A549 (cell line): ENCODE results near the gene AKR1E2. TPM values are rescaled to one million over a fixed set of nuclear protein-coding genes. Genes with fewer than 3 reads are reported as not detected.

Experiments
- ATAC-seq, 2 experiments: fragments of 200-7000 bp in 1 of 2; fragments of >200 bp in 1 of 2; cut with Nextera tagmentation in 1 of 2; cut with Tn5 transposase in 1 of 2; 3 replicates each; pipeline versions ENCODE4 v1.8.0 to v1.9.1; 2018 to 2020; ENCODE audit warnings: mild to moderate bottlenecking in 1 of 2, moderate library complexity in 1 of 2
- CTCF ChIA-PET: fragments of 300-600 bp; sonication (Branson Sonifier 250); formaldehyde crosslinking; extraction: SDS; loops from one replicate; lab custom pipeline; 2021; ENCODE audit warnings: antibody characterized with exemption, inconsistent platforms; lab: Yijun Ruan, JAX
- POLR2A ChIA-PET: fragments of 350-600 bp; formaldehyde crosslinking; extraction: SDS; loops from one replicate; lab custom pipeline; 2021; ENCODE audit warnings: antibody characterized with exemption, inconsistent platforms; lab: Yijun Ruan, JAX
- DNase-seq, 2 experiments: peaks; one replicate each; pipeline versions ENCODE4 v3.0.0 to v3.0.0-alpha.2; 2011 to 2016; ENCODE audit warnings: low read depth in 1 of 2, low spot score in 1 of 2
- FAIRE-seq: peaks from 2 replicates; lab custom pipeline; 2011; peaks lifted over from hg19 to GRCh38; lab: Jason Lieb, UNC
- H3K27ac ChIP-seq, 2 experiments: fragments of >200 bp; sonication (Bioruptor Twin); formaldehyde crosslinking; 3 replicates each; pipeline ENCODE4 v1.5.1; 2016 to 2017
- H3K4me1 ChIP-seq: fragments of >200 bp; sonication (Bioruptor Twin); formaldehyde crosslinking; 3 replicates; pipeline ENCODE4 v1.6.1; 2016
- H3K4me2 ChIP-seq: fragments of >200 bp; sonication (Bioruptor Twin); formaldehyde crosslinking; 3 replicates; pipeline ENCODE4 v1.6.1; 2016
- H3K4me3 ChIP-seq: fragments of >200 bp; sonication (Bioruptor Twin); formaldehyde crosslinking; 3 replicates; pipeline ENCODE4 v1.5.1; 2016
- H3K9me3 ChIP-seq: fragments of >200 bp; sonication (Bioruptor Twin); formaldehyde crosslinking; 3 replicates; pipeline ENCODE4 v1.6.1; 2016
- ATOH8 ChIP-seq: fragments of 250-450 bp; sonication (Bioruptor Pico); IDR thresholded peaks from 2 replicates; pipeline ENCODE4 v1.5.0; 2020; ENCODE audit warnings: low read depth, mild to moderate bottlenecking, moderate library complexity
- CBX2 ChIP-seq: fragments of 200-600 bp; sonication (generic); IDR thresholded peaks from 2 replicates; pipeline ENCODE4 v1.6.1; 2016; ENCODE audit warnings: low read depth, mild to moderate bottlenecking, borderline replicate concordance
- CHD2 ChIP-seq: fragments of 150-350 bp; IDR thresholded peaks from 2 replicates; pipeline ENCODE4 v1.6.1; 2014; ENCODE audit warnings: low read length; ENCODE audit not compliant: partially characterized antibody
- CHD4 ChIP-seq: fragments of 200-600 bp; sonication (generic); IDR thresholded peaks from 2 replicates; pipeline ENCODE4 v1.6.1; 2016; ENCODE audit warnings: antibody characterized with exemption, mild to moderate bottlenecking, borderline replicate concordance
- E2F6 ChIP-seq: IDR thresholded peaks from 2 replicates; pipeline ENCODE4 v1.6.1; 2012; ENCODE audit warnings: low read depth, borderline replicate concordance
- EHMT2 ChIP-seq: fragments of 200-600 bp; sonication (generic); IDR thresholded peaks from 2 replicates; pipeline ENCODE4 v1.6.1; 2016; ENCODE audit warnings: antibody characterized with exemption, low read depth, mild to moderate bottlenecking, moderate library complexity
- EP300 ChIP-seq, 2 experiments: fragments of >200 bp; sonication (Bioruptor Twin); formaldehyde crosslinking; IDR thresholded peaks; 2 replicates in 1 of 2; 3 replicates in 1 of 2; pipeline ENCODE4 v1.6.1; 2016 to 2017
- ESRRA ChIP-seq: fragments of 150-350 bp; IDR thresholded peaks from 2 replicates; pipeline ENCODE4 v1.6.1; 2014; ENCODE audit warnings: mild to moderate bottlenecking, low read length, borderline replicate concordance
- FOSB ChIP-seq: fragments of 250-450 bp; sonication (Bioruptor Pico); IDR thresholded peaks from 2 replicates; pipeline ENCODE4 v1.5.0; 2020; ENCODE audit warnings: mild to moderate bottlenecking, moderate library complexity
- FOSL2 ChIP-seq, 2 experiments: fragments of 450-650 bp in 1 of 2; fragments of >200 bp in 1 of 2; sonication (Bioruptor Twin) in 1 of 2; formaldehyde crosslinking; IDR thresholded peaks; 2 replicates each; pipeline versions ENCODE4 v1.5.0 to v1.6.1; 2016 to 2020; ENCODE audit warnings: mild to moderate bottlenecking in 1 of 2, moderate library complexity in 1 of 2
- GATA3 ChIP-seq: IDR thresholded peaks from 2 replicates; pipeline ENCODE4 v1.6.1; 2012; ENCODE audit warnings: borderline replicate concordance
- HDAC2 ChIP-seq: fragments of 200-600 bp; sonication (generic); IDR thresholded peaks from 2 replicates; pipeline ENCODE4 v1.6.1; 2016
- HEYL ChIP-seq: fragments of 250-450 bp; sonication (Bioruptor Pico); IDR thresholded peaks from 2 replicates; pipeline ENCODE4 v1.8.0; 2021; ENCODE audit warnings: mild to moderate bottlenecking, moderate library complexity
- HOXA7 ChIP-seq: fragments of 250-450 bp; sonication (Bioruptor Pico); IDR thresholded peaks from 2 replicates; pipeline ENCODE4 v1.5.0; 2020; ENCODE audit warnings: mild to moderate bottlenecking, moderate library complexity
- HOXB13 ChIP-seq: fragments of 250-450 bp; sonication (Bioruptor Pico); IDR thresholded peaks from 2 replicates; pipeline ENCODE4 v1.5.0; 2020; ENCODE audit warnings: low read depth, mild to moderate bottlenecking, moderate library complexity
- JUNB ChIP-seq: fragments of >200 bp; sonication (Bioruptor Twin); formaldehyde crosslinking; IDR thresholded peaks from 2 replicates; pipeline ENCODE4 v1.6.1; 2016
- MAZ ChIP-seq: fragments of 150-350 bp; IDR thresholded peaks from 2 replicates; pipeline ENCODE4 v1.6.1; 2014; ENCODE audit warnings: antibody characterized with exemption, low read depth, low read length, borderline replicate concordance
- NFE2L2 ChIP-seq: fragments of 150-350 bp; conservative IDR thresholded peaks from 2 replicates; pipeline ENCODE4 v1.6.1; 2014; ENCODE audit warnings: low read length
- POLR2A ChIP-seq: IDR thresholded peaks from 2 replicates; pipeline ENCODE4 v1.6.1; 2012; ENCODE audit warnings: mild to moderate bottlenecking, low read length
- RAD21 ChIP-seq, 2 experiments: fragments of >200 bp in 1 of 2; sonication (Bioruptor Twin) in 1 of 2; formaldehyde crosslinking in 1 of 2; IDR thresholded peaks in 1 of 2; conservative IDR thresholded peaks in 1 of 2; 2 replicates in 1 of 2; 3 replicates in 1 of 2; pipeline ENCODE4 v1.6.1; 2012 to 2018; ENCODE audit warnings: inconsistent platforms in 1 of 2
- RARB ChIP-seq: fragments of 250-450 bp; sonication (Bioruptor Pico); IDR thresholded peaks from 2 replicates; pipeline ENCODE4 v1.8.0; 2021; ENCODE audit warnings: mild to moderate bottlenecking, moderate library complexity
- RCOR1 ChIP-seq: fragments of 150-350 bp; IDR thresholded peaks from 2 replicates; pipeline ENCODE4 v1.6.1; 2014; ENCODE audit warnings: antibody characterized with exemption, low read length, low read depth
- SREBF2 ChIP-seq: fragments of 450-650 bp; IDR thresholded peaks from 2 replicates; pipeline ENCODE4 v1.6.1; 2014; ENCODE audit warnings: mild to moderate bottlenecking, moderate library complexity
- ZC3H11A ChIP-seq: fragments of 450-650 bp; IDR thresholded peaks from 2 replicates; pipeline ENCODE4 v1.6.1; 2014; ENCODE audit warnings: antibody characterized with exemption, mild to moderate bottlenecking
- ZFP36 ChIP-seq: fragments of 450-650 bp; IDR thresholded peaks from 2 replicates; pipeline ENCODE4 v1.6.1; 2014; ENCODE audit warnings: borderline replicate concordance; ENCODE audit not compliant: partially characterized antibody
- ZSCAN20 ChIP-seq: fragments of 250-450 bp; sonication (Bioruptor Pico); IDR thresholded peaks from 2 replicates; pipeline ENCODE4 v1.8.0; 2022; ENCODE audit warnings: mild to moderate bottlenecking, moderate library complexity
- WGBS: methylation state at CpG from one replicate; pipeline ENCODE4 v1.1.6; 2017; ENCODE audit errors: missing lambda C conversion rate; 5-methylcytosine and 5-hydroxymethylcytosine counted together
- polyA plus RNA-seq, 4 experiments: library from polyadenylated mRNA; depleted of rRNA in 3 of 4; stranded (reverse); fragments of >200 nt; fragmentation: RNase III in 1 of 4; extraction: RNeasy Plus Mini Kit Qiagen cat#74134 plus additional on column Dnase treatment in 1 of 4; gene quantifications; 2 replicates in 3 of 4; 3 replicates in 1 of 4; pipeline ENCODE4 v1.2.3, GENCODE V29; 2011 to 2017
- TF ChIP-seq, protein P1 (sequence below): fragments of 150-350 bp; IDR thresholded peaks from 2 replicates; pipeline ENCODE4 v1.6.1; 2014; ENCODE audit warnings: low read depth, mild to moderate bottlenecking, low read length
- TF ChIP-seq, protein P2 (sequence below): fragments of 250-450 bp; sonication (Bioruptor Pico); IDR thresholded peaks from 2 replicates; pipeline ENCODE4 v1.5.0; 2021; ENCODE audit warnings: mild to moderate bottlenecking, moderate library complexity, borderline replicate concordance

Gene AKR1E2
- polyA plus RNA-seq, 2 of the 4 experiments (the other 2 are of a cell fraction): 11.2 to 17.5 TPM

GRCh38 chr10:4851176-4851575 is 25.2 kb downstream of the AKR1E2 start:
- POLR2A ChIA-PET: interaction anchor here (1.6 to 4.3 kb wide), 2 partner anchors 132 to 243 kb away, joined by 3 to 55 read pairs; partner anchors contain the start of gene AKR1C3
- TF ChIP-seq HEYL (CRISPR knock-in tag): no peak
- no peak for TF ChIP-seq RAD21 (conservative IDR thresholded peaks at IDR 0.05 in 1 of 2, IDR thresholded peaks at IDR 0.05 in 1 of 2)
- TF ChIP-seq MAZ: no peak
- no peak for TF ChIP-seq ZC3H11A
- no peak for TF ChIP-seq ZSCAN20 (CRISPR knock-in tag)
- TF ChIP-seq EHMT2: no peak
- TF ChIP-seq HDAC2: no peak
- no peak for TF ChIP-seq E2F6
- TF ChIP-seq, protein P1, sequence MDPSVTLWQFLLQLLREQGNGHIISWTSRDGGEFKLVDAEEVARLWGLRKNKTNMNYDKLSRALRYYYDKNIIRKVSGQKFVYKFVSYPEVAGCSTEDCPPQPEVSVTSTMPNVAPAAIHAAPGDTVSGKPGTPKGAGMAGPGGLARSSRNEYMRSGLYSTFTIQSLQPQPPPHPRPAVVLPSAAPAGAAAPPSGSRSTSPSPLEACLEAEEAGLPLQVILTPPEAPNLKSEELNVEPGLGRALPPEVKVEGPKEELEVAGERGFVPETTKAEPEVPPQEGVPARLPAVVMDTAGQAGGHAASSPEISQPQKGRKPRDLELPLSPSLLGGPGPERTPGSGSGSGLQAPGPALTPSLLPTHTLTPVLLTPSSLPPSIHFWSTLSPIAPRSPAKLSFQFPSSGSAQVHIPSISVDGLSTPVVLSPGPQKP: no peak
- TF ChIP-seq HOXA7 (CRISPR knock-in tag): no peak
- TF ChIP-seq NFE2L2: no peak
- no peak for TF ChIP-seq ATOH8 (CRISPR knock-in tag)
- no peak for TF ChIP-seq RARB (CRISPR knock-in tag)
- TF ChIP-seq CHD2: no peak
- no peak for TF ChIP-seq CHD4
- no peak for TF ChIP-seq ESRRA
- Histone ChIP-seq H3K9me3 (no peaks in the 10 kb centered on the region), H3K4me2 (no peak overlapping the region), H3K4me1 (peaks cover 60% of the 10 kb centered on the region), H3K27ac (peak overlapping the region; percentile 91 to 95), H3K4me3 (no peak overlapping the region)
- DNase-seq: no peak
- CTCF ChIA-PET: interaction anchor here (0.8 to 7.2 kb wide), 17 partner anchors 9 to 773 kb away, joined by 3 to 153 read pairs (median 21); partner anchors contain the start of genes AKR1C3, AKR1C4 and AKR1E2
- ATAC-seq: no peak
- no peak for FAIRE-seq
- WGBS: 92% methylated on average over 5 of the region's 5 CpGs

DNA sequence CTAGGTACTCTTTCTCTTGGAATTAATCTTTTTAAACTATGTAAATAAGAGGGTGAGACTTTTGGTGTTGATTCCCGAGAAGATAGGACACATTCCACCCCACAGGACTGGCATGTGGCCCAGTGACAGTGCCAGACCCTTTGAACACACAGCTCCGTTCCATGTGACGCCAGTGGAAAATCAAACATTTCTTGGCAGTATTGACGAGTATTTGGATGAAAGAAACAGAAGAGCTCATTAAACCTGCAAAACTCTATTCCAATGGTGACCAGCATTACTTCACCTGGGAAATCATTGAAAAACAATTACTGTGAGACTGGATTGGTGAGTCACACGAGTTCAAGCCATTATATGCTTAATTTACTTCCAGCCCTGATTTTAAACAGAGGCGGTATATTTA is 25.8 kb downstream of the AKR1E2 start:
- H3K27ac ChIP-seq: peak overlapping the region; percentile 91 to 95
- no peak for FAIRE-seq
- no peaks in the 10 kb centered on the region for H3K9me3 ChIP-seq
- no peak for TF ChIP-seq RAD21 (conservative IDR thresholded peaks at IDR 0.05 in 1 of 2, IDR thresholded peaks at IDR 0.05 in 1 of 2)
- TF ChIP-seq ZFP36: no peak
- TF ChIP-seq HOXB13: no peak
- no peak for TF ChIP-seq RCOR1
- no peak for TF ChIP-seq SREBF2
- no peak for TF ChIP-seq GATA3
- no peak for TF ChIP-seq EP300 (IDR thresholded peaks at IDR 0.05)
- TF ChIP-seq FOSB (CRISPR knock-in tag): no peak
- no peak for TF ChIP-seq JUNB
- TF ChIP-seq, protein P2, sequence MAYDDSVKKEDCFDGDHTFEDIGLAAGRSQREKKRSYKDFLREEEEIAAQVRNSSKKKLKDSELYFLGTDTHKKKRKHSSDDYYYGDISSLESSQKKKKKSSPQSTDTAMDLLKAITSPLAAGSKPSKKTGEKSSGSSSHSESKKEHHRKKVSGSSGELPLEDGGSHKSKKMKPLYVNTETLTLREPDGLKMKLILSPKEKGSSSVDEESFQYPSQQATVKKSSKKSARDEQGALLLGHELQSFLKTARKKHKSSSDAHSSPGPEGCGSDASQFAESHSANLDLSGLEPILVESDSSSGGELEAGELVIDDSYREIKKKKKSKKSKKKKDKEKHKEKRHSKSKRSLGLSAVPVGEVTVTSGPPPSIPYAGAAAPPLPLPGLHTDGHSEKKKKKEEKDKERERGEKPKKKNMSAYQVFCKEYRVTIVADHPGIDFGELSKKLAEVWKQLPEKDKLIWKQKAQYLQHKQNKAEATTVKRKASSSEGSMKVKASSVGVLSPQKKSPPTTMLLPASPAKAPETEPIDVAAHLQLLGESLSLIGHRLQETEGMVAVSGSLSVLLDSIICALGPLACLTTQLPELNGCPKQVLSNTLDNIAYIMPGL: no peak
- TF ChIP-seq HDAC2: no peak
- no peak for TF ChIP-seq ESRRA
- TF ChIP-seq POLR2A: no peak
- no peak for TF ChIP-seq ZSCAN20 (CRISPR knock-in tag)
- no peak for TF ChIP-seq ZC3H11A
- TF ChIP-seq FOSL2 (IDR thresholded peaks at IDR 0.05): no peak
- no peak for TF ChIP-seq FOSL2 (CRISPR knock-in tag; IDR thresholded peaks at IDR 0.05)
- TF ChIP-seq CBX2: no peak
- H3K4me2 ChIP-seq: no peak overlapping the region
- H3K4me3 ChIP-seq: no peak overlapping the region
- POLR2A ChIA-PET: interaction anchor here (1.5 kb wide), 1 partner anchor 131 kb away, joined by 3 read pairs; no protein-coding TSS in a partner anchor
- CTCF ChIA-PET: interaction anchor here (0.8 to 7.2 kb wide), 13 partner anchors 8 to 772 kb away, joined by 3 to 153 read pairs (median 65); partner anchors contain the start of genes AKR1C3 and AKR1E2
- no peak for ATAC-seq
- DNase-seq: no peak
- H3K4me1 ChIP-seq: peaks cover 53% of the 10 kb centered on the region
- 77% methylated on average over 6 of the region's 6 CpGs for WGBS
